HG02840 (cell line): ENCODE measurements around the gene TLR6.
A peak's percentile ranks its signal among the peaks of the same experiment; 100 is the strongest.
"Not testable (repeated sequence)": the region's sequence is repeated elsewhere in the genome, so short reads cannot be mapped to it uniquely, and the experiment has no call there.

Experiments
- ATAC-seq: cut with Tn5 transposase; IDR thresholded peaks from one replicate; pipeline ENCODE4 v1.9.1; 2021; ENCODE audit warnings: mild to moderate bottlenecking, moderate library complexity, moderate number of reproducible peaks; ENCODE audit not compliant: unreplicated experiment, low FRiP score

The TLR6 gene

DNA sequence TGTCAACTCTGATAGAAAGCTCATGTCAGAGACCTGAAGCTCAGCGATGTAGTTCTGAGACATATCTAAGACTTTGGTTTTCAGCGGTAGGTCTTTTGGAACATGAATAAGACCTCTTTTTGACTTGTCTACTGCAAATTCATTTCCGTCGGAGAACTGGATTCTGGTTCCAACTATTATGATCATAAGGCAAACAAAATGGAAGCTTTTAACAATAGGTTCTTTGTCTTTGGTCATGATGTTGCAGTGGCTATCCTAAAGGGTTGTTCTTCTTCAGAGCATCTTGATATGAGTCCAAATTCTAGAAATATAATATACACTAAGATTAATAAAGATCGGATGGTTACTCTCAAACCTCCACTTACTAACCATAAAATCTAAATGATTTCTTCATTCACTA lies 27.4 kb downstream of the TLR6 start:
- no peak for ATAC-seq

DNA sequence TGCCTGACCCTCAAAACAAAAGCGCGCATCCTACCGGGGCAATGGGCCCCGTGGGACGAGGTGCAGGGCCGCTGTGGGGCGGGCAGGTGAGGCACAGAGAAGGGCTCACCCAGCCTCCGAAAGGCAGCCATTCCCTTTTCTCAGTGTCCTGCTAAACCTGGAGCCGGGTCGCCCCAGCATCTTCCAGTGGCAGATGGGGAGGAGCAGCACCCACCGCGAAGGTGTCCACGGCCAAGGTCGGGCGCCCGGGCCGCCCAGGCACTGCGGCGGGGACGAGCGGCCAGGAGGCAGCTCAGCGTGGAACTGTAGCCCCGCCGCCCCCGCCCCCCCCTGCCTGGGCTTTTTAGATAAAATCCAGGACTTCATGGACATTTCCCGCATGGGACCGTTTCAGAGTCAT lies 32.9 kb downstream of the TLR6 start:
- no peak for ATAC-seq

DNA sequence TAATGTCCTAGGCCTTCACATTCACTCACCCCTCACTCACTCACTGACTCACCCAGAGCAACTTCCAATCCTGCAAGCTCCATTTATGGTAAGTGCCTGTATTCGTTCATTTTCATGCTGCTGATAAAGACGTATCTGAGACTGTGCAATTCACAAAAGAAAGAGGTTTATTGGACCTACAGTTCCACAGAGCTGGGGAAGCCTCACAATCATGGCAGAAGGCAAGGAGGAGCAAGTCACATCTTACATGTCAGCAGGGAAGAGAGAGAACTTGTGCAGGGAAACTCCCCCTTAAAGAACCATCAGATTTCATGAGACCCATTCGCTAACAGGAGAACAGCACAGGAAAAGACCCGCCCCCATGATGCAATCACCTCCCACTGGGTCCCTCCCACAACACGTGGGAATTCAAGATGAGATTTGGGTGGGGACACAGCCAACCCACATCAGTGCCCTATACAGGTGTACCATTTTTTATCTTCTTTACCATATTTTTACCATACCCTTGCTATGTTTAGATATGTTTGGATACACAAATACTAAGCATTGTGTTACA lies 33.8 kb downstream of the TLR6 start:
- ATAC-seq: no peak

DNA sequence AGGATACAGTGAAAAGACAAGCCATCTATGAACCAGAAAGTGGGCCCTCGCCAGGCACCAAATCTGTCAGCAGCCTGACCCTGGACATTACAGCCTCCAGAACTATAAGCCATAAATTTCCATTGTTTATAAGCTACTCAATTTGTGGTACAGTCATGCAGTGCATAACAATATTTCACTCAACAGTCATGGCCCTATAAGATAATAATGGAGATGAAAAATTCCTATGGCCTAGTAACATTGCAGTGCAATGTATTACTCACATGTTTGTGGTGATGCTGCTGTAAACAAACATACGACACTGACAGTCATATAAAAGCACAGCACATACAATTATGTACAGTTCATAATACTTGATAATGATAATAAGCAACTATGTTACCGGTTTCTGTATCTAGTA lies 34.9 kb downstream of the TLR6 start:
- ATAC-seq: no peak

DNA sequence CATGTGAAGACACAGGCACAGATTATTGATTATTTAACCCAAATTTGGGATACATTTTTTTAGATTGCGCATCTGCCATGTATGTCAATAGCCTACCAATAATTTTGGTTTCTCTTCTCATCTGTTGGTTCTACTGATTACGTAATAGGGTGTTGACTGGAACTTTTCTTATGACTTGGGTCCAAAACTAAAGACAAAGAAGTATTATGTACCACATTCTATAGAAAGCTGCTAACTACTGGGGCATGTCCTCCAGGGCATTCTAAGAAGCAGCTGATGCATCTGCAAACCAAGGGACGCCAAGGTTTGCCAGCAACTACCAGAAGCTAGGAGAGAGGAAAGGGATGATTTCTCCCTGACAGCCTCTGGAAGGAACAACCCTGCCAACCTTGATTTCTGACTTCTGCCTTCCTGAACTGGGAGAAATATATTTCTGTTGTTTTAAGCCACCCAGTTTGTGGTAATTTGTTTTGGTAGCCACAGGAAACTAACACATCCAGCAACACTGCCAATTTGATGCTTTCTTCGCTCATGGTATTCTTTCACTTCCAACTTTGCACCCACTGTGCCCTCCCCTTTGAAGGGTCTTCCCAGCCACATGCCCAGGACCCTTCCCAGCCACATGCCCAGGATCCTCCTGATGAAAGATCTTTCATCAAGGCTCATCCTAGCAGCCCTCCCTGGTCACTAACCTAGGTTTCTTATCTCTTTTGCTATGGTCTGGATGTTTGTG lies 36.1 kb downstream of the TLR6 start:
- no peak for ATAC-seq

DNA sequence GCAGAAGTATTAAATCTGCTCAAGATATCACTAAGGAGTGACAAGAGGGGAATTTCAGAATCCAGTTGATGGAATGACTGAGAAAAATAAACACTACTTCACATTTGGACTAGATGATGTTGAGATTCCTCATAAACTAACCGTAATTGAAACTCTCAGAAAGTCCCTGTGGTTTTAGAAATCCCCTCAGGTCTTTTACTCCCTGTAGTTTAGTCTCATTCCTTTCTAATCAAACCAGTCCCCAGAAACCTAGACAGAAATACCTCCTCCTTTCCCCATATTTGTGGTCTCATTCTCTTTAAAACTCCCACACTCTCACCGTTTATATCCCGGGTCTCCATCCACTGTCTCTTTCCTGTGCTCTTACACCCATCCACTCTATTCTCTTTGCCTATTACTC lies 37.0 kb downstream of the TLR6 start:
- no peak for ATAC-seq

DNA sequence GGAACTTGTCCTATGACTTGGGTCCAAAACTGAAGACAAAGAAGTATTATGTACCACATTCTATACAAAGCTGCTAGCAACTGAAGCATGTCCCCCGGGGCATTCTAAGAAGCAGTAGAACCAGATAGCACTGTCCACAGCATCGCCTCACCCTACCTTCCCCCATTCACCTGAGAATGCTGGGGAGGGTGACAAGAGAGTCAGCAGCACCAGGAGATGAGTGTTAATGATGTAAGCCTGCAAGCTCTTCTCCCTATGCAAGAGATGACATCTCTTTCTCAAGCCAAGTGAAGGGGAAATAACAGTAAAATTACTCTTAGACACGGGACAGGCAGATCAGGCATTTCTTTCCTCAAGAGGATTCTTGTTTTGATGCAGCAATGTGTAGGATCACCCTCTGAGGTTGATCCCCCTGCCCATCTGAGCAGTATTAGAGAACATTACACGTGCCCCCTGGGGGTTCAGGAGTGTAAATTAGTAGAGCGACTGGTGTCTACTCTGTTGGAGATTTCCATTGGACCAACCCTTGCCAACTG lies 38.1 kb downstream of the TLR6 start:
- ATAC-seq: no peak

DNA sequence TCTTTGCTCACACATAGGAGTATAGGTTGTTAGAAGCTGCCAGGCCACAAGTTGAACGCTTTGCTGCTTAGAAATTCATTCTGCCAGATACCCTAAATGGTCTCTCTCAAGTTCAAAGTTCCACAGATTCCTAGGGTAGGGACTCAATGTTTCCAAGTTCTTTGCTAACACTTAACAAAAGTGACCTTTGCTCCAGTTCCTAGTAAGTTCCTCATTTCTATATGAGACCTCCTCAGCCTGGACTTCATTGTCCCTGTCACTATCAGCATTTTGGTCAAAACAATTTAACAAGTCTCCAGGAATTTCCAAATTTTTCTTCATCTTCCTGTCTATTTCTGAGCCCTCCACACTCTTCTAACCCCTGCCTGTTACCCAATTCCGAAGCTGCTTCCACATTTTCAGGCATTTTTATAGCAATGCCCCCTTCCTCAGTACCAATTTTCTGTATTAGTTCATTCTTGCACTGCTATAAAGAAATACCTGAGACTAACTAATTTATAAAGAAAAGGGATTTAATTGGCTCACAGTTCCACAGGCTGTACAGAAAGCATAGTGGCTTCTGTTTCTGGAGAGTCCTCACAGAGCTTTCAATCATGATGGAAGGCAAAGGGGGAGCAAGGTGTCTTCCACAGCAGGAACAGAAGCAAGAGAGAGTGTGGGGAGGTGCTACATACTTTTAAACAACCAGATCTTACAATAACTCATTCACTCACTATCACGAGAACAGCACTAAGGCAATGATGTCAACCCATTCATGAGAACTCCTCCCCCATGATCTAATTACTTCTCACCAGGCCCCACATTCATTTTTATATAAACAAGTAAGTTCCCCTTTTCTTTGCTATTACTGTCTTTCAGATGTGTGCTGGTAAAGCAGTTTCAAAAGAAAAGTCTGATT lies 40.5 kb downstream of the TLR6 start:
- no peak for ATAC-seq

DNA sequence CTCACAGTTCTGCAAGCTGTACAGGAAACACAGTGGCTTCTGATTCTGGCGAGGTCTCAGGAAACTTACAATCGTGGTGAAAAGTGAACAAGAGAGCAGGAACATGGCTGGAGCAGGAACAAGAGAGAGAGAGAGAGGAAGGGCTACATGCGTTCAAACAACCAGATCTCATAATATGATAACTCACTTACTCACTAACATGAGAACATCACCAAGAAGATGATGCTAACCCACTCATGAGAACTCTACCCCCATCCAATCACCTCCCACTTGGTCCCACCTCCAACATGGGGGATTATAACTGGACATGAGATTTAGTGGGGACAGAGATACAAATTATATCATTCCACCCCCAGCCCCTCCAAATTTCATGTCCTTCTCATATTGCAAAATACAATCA lies 42.2 kb downstream of the TLR6 start:
- ATAC-seq: no peak

DNA sequence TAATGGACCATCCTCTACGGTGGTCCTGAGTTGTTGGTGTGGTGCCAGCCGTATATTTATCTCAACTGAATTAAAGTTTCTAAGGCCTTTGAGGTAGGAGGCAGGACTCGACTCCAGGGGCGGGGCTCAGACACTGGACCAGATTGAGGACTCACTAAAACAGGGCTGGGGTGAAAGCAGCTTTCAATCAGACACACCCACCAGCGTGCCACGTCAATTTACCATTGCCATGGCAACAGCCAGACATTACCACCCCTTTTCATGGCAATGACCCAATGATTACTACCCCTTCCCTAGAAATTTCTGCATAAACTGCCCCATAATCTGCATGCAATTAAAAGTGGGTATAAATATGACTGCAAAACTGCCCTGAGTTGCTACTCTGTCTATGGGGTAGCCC lies 45.3 kb downstream of the TLR6 start:
- no peak for ATAC-seq

DNA sequence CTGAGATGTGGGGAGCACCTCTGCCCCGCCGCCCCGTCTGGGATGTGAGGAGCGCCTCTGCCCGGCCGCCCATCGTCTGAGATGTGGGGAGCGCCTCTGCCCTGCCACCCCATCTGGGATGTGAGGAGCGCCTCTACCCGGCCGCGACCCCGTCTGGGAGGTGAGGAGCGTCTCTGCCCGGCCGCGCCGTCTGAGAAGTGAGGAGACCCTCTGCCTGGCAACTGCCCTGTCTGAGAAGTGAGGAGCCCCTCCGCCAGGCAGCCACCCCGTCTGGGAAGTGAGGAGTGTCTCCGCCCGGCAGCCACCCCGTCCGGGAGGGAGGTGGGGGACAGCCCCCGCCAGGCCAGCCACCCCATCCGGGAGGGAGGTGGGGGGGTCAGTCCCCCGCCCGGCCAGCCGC lies 49.2 kb downstream of the TLR6 start:
- not testable (repeated sequence) for ATAC-seq

DNA sequence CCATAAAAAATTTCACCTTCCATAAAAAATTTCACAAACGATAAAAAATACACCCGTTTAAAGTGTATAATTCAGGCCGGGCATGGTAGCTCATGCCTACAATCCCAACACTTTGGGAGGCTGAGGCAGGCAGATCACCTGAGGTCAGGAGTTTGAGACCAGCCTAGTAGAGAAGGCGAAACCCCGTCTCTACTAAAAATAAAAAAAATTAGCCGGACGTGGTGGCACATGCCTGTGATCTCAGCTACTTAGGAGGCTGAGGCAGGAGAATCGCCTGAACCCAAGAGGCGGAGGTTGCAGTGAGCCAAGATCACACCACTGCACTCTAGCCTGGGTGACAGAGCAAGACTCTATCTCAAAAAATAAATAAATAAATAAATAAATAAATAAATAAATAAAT lies 50.4 kb downstream of the TLR6 start:
- ATAC-seq: not testable (repeated sequence)

DNA sequence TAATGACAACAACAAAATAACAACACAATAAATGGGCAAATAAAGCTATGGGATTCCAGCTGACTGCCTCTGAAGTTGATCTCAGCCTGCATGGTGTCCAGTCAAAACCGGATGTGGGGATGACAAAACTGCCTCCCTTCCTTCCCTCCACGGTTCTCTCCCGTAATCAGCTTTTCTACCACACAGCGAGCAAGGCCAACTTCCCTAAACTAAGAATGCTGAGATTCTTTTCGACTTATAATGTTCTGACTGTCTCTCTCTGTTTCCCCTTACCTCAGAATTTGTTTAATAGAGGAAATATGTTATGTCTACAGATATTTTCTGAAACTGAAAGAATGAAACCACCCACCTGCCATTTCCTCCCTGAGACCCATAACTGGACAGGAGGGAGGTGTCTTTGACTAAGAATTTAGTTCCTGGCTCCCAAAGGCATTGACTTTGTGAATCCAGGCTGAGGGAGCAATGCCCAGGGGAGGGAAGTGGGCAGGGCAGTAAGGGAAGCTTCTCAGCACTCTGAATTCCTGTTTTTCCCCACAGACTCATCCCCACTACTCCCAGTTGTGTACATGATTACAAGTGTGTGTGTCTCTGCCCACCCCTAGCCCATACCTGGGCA lies 51.0 kb downstream of the TLR6 start:
- ATAC-seq: peak; percentile 87

DNA sequence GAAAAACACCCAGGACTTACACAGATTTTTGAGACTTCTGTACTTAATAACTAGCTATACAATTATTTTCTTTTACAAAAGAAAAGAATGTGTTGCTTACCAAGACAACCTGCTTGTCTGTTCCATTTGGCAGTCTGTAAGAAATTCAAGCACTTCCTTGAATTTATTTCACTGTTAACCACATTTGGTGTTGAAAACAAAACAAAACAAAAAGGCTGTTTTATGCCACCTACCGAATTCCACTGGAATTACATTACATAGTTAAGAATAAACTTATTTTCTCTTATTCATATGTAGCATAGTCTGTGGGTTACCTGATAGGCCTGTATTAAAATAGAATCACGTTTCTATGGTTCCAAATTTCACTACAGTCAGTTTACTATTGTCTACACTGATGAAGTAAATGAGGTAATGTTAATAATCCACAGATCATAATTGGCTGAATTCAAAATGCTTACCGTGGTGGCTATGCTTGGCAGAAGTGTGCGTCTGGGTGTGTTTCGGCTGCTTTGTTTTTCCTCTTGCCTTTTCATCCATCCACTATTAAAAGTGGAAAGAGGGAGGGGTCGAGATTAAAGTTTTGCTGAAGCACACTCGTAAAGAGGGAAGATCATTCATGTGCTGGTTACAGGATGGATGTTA lies 51.8 kb downstream of the TLR6 start, which contains the start of gene TLR1:
Gene TLR1 (minus strand): TSS at position 138 of the 642 bp plus-strand sequence. CDS start 5,960 bp downstream, outside the sequence.
- peak; percentile 24 for ATAC-seq

DNA sequence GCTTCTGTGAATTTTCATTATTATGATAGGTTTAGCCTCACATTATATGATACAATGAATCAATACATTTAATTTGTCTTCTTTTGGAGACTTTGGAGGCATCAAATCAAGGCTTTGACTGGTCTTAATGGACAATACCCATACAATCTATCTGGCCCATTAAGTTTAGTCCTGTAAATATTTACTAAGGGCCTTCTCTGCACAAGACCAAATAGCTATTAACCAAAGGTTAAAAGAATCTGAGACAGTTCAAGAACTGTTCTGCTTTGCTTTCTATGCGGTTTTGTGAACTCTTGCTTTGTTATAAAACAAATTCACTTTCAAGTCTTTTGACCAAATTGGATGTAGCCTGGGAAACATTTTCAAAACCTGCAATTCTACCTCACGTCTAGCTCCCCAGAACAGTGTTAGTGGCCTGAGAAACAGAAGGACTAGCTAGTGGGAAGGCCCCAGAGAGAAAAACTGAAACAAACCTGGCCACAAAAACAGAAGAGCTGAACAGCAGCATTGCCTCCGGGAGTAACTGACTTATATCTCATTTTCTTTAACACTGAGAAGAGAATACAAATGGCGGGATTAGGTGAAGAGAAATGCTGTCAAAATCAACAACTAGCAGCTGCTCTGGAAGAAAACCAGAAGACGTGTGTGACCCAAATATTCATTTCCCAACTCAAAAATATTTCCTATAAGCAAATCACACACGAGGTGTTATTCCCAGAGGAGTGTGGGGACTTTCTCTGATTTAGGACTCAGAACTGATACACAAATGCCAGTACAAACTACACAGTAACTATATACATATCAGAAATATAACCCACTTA lies 52.6 kb downstream of the TLR6 start:
- peak; percentile 51 for ATAC-seq

DNA sequence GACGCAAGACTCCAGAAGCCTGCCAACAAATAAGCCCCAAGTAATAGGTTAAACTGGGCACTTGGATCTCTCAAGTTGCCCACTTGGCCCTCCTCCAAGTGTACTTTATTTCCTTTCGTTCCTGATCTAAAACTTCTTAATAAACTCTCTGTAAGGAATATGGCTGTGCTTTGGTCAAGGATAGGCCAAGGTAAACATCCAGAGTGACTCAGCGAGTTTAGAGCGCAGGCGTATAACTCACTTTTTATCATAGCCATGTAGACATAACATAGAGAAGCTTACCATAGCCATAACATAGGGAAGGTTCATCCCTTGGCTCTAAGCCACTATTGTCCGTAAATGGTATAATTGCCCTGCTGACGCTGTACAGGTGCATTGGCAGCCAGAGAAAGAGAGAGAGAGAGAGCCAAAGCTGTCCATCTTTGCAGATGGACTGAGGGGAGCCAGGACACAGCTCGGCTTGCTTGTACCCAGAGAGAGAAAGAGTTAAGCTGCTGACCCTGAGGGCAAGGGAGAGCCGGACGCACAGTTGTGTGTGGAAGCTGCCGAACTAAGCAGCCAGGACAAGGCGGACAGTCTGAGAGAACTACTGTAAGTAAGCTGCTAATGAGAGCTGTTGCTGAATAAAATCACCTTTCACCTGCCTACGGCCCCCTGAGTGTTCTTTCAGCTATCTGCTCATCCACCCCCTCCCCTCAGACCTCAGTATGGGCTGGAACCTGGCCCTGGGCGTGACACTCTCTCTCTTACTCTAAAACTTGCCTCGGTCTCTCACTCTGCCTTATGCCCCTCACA lies 53.9 kb downstream of the TLR6 start:
- no peak for ATAC-seq

DNA sequence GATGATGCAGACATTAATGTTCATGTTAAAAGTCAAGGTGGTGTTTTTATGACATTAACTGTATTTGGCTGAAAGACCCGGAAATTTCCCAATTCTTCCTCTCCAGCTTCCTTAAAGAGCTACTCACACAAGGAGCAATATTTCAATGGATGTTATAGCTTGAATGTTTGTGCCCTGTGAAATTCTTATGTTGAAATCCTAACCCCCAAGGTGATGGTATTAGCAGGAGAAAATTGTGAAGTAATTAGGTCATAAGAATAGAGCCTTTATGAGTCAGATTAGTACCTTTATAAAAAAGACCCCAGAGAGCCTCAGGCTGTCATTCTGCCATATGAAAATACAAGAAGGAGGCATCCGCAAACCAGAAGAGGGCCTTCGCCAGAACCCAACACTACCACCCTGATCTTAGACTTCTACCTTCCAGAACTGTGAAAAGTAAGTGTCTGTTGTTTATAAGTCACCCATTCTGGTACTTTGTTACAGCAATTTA lies 55.6 kb downstream of the TLR6 start:
- ATAC-seq: no peak

DNA sequence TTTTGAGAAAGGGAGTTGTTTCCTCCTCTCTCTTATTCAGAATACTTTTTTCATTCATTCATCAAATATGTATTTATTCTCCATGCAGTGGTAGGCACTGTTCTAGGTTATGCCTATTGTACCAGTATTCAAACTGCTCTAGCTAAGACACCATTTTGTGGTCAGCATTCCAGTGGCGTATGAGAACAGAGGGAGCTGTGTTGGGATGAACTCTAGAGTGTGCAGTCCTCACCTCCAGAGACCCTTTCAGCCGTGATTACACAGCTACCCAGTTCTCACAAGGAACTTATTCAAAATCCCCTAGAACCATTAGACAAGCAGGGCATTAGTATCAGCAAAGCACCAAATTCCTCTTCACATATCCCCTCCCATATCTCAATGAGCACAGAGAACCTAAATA lies 56.3 kb downstream of the TLR6 start:
- no peak for ATAC-seq
